ENCODE measurements around the gene PRSS12.

Gene PRSS12

GRCh38 chr4:118335774-118336173, 17.0 kb downstream of the PRSS12 start:
- no peak for TF ChIP-seq POU6F1 (CRISPR knock-in tag; IDR thresholded peaks at IDR 0.05; ENCODE audit: borderline replicate concordance, low read depth)
- TF ChIP-seq ZFP30 (CRISPR knock-in tag; IDR thresholded peaks at IDR 0.05), result no peak
- TF ChIP-seq ZNF8 (CRISPR knock-in tag; IDR thresholded peaks at IDR 0.05), result no peak
- no peak for TF ChIP-seq SNAI2 (CRISPR knock-in tag; IDR thresholded peaks at IDR 0.05)
- TF ChIP-seq CREB5 (CRISPR knock-in tag; IDR thresholded peaks at IDR 0.05; ENCODE audit: low read depth), result no peak
- no peak for TF ChIP-seq BACH2 (CRISPR knock-in tag; IDR thresholded peaks at IDR 0.05; ENCODE audit: borderline replicate concordance)
- no peak for TF ChIP-seq PPARA (CRISPR knock-in tag; IDR thresholded peaks at IDR 0.05; ENCODE audit: borderline replicate concordance)
- TF ChIP-seq CSDC2 (CRISPR knock-in tag; IDR thresholded peaks at IDR 0.05), result no peak
- no peak for TF ChIP-seq ZC3H10 (CRISPR knock-in tag; IDR thresholded peaks at IDR 0.05)
- TF ChIP-seq CSRNP3 (CRISPR knock-in tag; IDR thresholded peaks at IDR 0.05), result no peak
- TF ChIP-seq ZFP3 (CRISPR knock-in tag; IDR thresholded peaks at IDR 0.05), result no peak
- no peak for ATAC-seq

- no peak for ATAC-seq
- no peak for TF ChIP-seq ZNF8 (CRISPR knock-in tag; IDR thresholded peaks at IDR 0.05)
- TF ChIP-seq TOX (CRISPR knock-in tag; IDR thresholded peaks at IDR 0.05; ENCODE audit: borderline replicate concordance), result no peak
- TF ChIP-seq ZFP30 (CRISPR knock-in tag; IDR thresholded peaks at IDR 0.05), result no peak
- TF ChIP-seq ISL1 (CRISPR knock-in tag; IDR thresholded peaks at IDR 0.05), result no peak
- TF ChIP-seq ARNTL (CRISPR knock-in tag; IDR thresholded peaks at IDR 0.05; ENCODE audit: borderline replicate concordance, low read depth), result no peak
- TF ChIP-seq ZC3H10 (CRISPR knock-in tag; IDR thresholded peaks at IDR 0.05), result no peak
- no peak for TF ChIP-seq ZFP3 (CRISPR knock-in tag; IDR thresholded peaks at IDR 0.05)
- no peak for TF ChIP-seq POU6F1 (CRISPR knock-in tag; IDR thresholded peaks at IDR 0.05; ENCODE audit: borderline replicate concordance, low read depth)
- no peak for TF ChIP-seq CSDC2 (CRISPR knock-in tag; IDR thresholded peaks at IDR 0.05)
- TF ChIP-seq CREB5 (CRISPR knock-in tag; IDR thresholded peaks at IDR 0.05; ENCODE audit: low read depth), result no peak
Measured at GRCh38 chr4:118335324-118335723, 17.5 kb downstream of the PRSS12 start.

GRCh38 chr4:118331352-118331751, 21.5 kb downstream of the PRSS12 start:
- TF ChIP-seq TCF4 (CRISPR knock-in tag; IDR thresholded peaks at IDR 0.05; ENCODE audit: borderline replicate concordance), result no peak
- no peak for TF ChIP-seq RARB (CRISPR knock-in tag; IDR thresholded peaks at IDR 0.05)
- no peak for TF ChIP-seq SNAI2 (CRISPR knock-in tag; IDR thresholded peaks at IDR 0.05)
- TF ChIP-seq ZC3H10 (CRISPR knock-in tag; IDR thresholded peaks at IDR 0.05), result no peak
- no peak for TF ChIP-seq ZNF565 (CRISPR knock-in tag; conservative IDR thresholded peaks at IDR 0.05; ENCODE audit: low read depth)
- no peak for TF ChIP-seq CSDC2 (CRISPR knock-in tag; IDR thresholded peaks at IDR 0.05)
- TF ChIP-seq ESRRG (CRISPR knock-in tag; IDR thresholded peaks at IDR 0.05), result no peak
- no peak for ATAC-seq

- TF ChIP-seq SNAI2 (CRISPR knock-in tag; IDR thresholded peaks at IDR 0.05) (no peak), ZC3H10 (CRISPR knock-in tag; IDR thresholded peaks at IDR 0.05) (no peak), GLIS3 (CRISPR knock-in tag; IDR thresholded peaks at IDR 0.05) (no peak), ZFP3 (CRISPR knock-in tag; IDR thresholded peaks at IDR 0.05) (no peak), ESRRG (CRISPR knock-in tag; IDR thresholded peaks at IDR 0.05) (no peak)
- no peak for ATAC-seq
Measured at GRCh38 chr4:118329849-118330248, 23.0 kb downstream of the PRSS12 start.
